Panc1 (cell line): Measurements from ENCODE around the gene HINFP. TPM values are rescaled to one million over a fixed set of nuclear protein-coding genes. Genes with fewer than 3 reads are reported as not detected.

Source experiments
- ATAC-seq: fragments of 200-7000 bp; cut with Tn5 transposase; 2 replicates; pipeline ENCODE4 v1.9.1; 2020; ENCODE audit warnings: mild to moderate bottlenecking, moderate library complexity
- BruUV-seq: library from RNA; stranded (reverse); fragments of 400-500 nt; replicated peaks from 2 replicates; lab custom pipeline; 2021; lab: Mats Ljungman, UMichigan
- CTCF ChIA-PET: fragments of 300-600 bp; sonication (Branson Sonifier 250); formaldehyde crosslinking; loops from one replicate; lab custom pipeline; 2022; ENCODE audit warnings: antibody characterized with exemption; lab: Charles Lee
- POLR2A ChIA-PET: fragments of 300-600 bp; sonication (Branson Sonifier 250); formaldehyde crosslinking; loops from one replicate; lab custom pipeline; 2022; ENCODE audit warnings: antibody characterized with exemption; lab: Charles Lee
- DNase-seq: peaks from one replicate; pipeline ENCODE4 v3.0.0-alpha.2; 2010; ENCODE audit warnings: low read depth, low spot score
- H3K27ac ChIP-seq: 2 replicates; pipeline ENCODE4 v1.5.1; 2011; ENCODE audit warnings: mild to moderate bottlenecking, low read length, inconsistent platforms
- H3K27me3 ChIP-seq: fragments of 200-500 bp; sonication (Bioruptor generic); 2 replicates; pipeline ENCODE4 v1.6.0; 2014; ENCODE audit warnings: low read length, inconsistent platforms; ENCODE audit not compliant: control insufficient read depth, insufficient read depth
- H3K36me3 ChIP-seq: fragments of 200-500 bp; sonication (Bioruptor generic); 2 replicates; pipeline ENCODE4 v1.5.1; 2014; ENCODE audit warnings: inconsistent platforms, mild to moderate bottlenecking, low read length, moderate library complexity; ENCODE audit not compliant: control insufficient read depth, insufficient read depth
- H3K4me1 ChIP-seq: 2 replicates; pipeline ENCODE4 v1.5.1; 2011; ENCODE audit warnings: inconsistent platforms, mild to moderate bottlenecking, low read length, moderate library complexity; ENCODE audit not compliant: control insufficient read depth, insufficient read depth
- H3K4me3 ChIP-seq, 2 experiments: 2 replicates each; pipeline ENCODE4 v1.5.1; 2011 to 2012; ENCODE audit warnings: low read depth in 2 of 2, low read length in 2 of 2, mild to moderate bottlenecking in 2 of 2, inconsistent platforms in 1 of 2, moderate library complexity in 1 of 2
- H3K9me3 ChIP-seq: fragments of 200-500 bp; sonication (Bioruptor generic); 2 replicates; pipeline ENCODE4 v1.5.1; 2014; ENCODE audit warnings: low read depth, mild to moderate bottlenecking, inconsistent platforms, low read length, moderate library complexity; ENCODE audit not compliant: control insufficient read depth, insufficient read depth
- POLR2AphosphoS5 ChIP-seq: IDR thresholded peaks from 2 replicates; pipeline ENCODE4 v1.6.1; 2012; ENCODE audit warnings: mild to moderate bottlenecking, low read depth, low read length, moderate library complexity
- SIN3A ChIP-seq: IDR thresholded peaks from 2 replicates; pipeline ENCODE4 v1.6.1; 2012; ENCODE audit warnings: low read depth, mild to moderate bottlenecking, low read length, moderate library complexity, borderline replicate concordance; ENCODE audit not compliant: insufficient read depth
- TCF7L2 ChIP-seq: IDR thresholded peaks from 2 replicates; pipeline ENCODE4 v1.6.1; 2011; ENCODE audit warnings: mild to moderate bottlenecking, low read depth, low read length, inconsistent platforms
- in situ Hi-C: cut with HindIII; loops from 2 replicates; pipeline ENCODE4 v1.10.0; 2016; ENCODE audit warnings: low sequenced_read_pairs, low pct_unique_long_range_greater_than_20kb
- intact Hi-C: fragments of 100-400 bp; cut with micrococcal nuclease; formaldehyde crosslinking; loops from one replicate; pipeline ENCODE4 v1.10.0; 2022; ENCODE audit not compliant: unreplicated experiment
- total RNA-seq: library from RNA; stranded (reverse); gene quantifications from one replicate; pipeline ENCODE4 v1.2.1, GENCODE V29; 2021; ENCODE audit not compliant: unreplicated experiment
- TF ChIP-seq, protein P1 (sequence below), 2 experiments: IDR thresholded peaks; 2 replicates each; pipeline ENCODE4 v1.6.1; 2011 to 2012; ENCODE audit warnings: low read depth in 2 of 2, control low read depth in 1 of 2, low read length in 1 of 2, mild to moderate bottlenecking in 1 of 2, moderate library complexity in 1 of 2; ENCODE audit not compliant: insufficient read depth in 1 of 2
- TF ChIP-seq, protein P2 (sequence below): fragments of 450-650 bp; IDR thresholded peaks from 2 replicates; pipeline ENCODE4 v1.5.1; 2017; ENCODE audit warnings: mild to moderate bottlenecking

The HINFP gene
- total RNA-seq, 1 experiment from 2014 or later = 52.7 TPM

DNA sequence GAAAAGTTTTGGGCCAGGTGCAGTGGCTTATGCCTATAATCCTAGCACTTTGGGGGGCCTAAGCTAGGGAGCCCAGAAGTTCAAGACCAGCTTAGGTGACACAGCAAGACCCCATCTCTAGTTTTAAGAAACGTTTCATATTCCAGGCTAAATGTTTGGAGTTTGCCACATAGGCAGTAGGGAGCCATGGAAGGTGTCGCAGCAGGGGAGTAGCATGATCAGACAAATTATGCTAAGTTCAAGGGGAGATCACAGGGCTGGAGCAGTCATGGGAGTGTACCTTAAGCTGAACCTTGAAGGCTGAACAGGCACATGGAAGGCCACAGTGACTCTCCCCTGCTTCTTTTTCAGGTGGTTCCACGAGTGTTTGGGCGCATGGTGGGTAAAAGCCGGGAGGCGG lies 58.0 kb downstream of the HINFP start:
- H3K27ac ChIP-seq = no peak overlapping the region
- TF ChIP-seq POLR2AphosphoS5 = no peak
- TF ChIP-seq, protein P1, sequence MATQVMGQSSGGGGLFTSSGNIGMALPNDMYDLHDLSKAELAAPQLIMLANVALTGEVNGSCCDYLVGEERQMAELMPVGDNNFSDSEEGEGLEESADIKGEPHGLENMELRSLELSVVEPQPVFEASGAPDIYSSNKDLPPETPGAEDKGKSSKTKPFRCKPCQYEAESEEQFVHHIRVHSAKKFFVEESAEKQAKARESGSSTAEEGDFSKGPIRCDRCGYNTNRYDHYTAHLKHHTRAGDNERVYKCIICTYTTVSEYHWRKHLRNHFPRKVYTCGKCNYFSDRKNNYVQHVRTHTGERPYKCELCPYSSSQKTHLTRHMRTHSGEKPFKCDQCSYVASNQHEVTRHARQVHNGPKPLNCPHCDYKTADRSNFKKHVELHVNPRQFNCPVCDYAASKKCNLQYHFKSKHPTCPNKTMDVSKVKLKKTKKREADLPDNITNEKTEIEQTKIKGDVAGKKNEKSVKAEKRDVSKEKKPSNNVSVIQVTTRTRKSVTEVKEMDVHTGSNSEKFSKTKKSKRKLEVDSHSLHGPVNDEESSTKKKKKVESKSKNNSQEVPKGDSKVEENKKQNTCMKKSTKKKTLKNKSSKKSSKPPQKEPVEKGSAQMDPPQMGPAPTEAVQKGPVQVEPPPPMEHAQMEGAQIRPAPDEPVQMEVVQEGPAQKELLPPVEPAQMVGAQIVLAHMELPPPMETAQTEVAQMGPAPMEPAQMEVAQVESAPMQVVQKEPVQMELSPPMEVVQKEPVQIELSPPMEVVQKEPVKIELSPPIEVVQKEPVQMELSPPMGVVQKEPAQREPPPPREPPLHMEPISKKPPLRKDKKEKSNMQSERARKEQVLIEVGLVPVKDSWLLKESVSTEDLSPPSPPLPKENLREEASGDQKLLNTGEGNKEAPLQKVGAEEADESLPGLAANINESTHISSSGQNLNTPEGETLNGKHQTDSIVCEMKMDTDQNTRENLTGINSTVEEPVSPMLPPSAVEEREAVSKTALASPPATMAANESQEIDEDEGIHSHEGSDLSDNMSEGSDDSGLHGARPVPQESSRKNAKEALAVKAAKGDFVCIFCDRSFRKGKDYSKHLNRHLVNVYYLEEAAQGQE (IDR thresholded peaks at IDR 0.05; ENCODE audit: insufficient read depth in 1 of 2, low read depth in 2 of 2, low read length in 1 of 2) = no peak
- TF ChIP-seq, protein P2, sequence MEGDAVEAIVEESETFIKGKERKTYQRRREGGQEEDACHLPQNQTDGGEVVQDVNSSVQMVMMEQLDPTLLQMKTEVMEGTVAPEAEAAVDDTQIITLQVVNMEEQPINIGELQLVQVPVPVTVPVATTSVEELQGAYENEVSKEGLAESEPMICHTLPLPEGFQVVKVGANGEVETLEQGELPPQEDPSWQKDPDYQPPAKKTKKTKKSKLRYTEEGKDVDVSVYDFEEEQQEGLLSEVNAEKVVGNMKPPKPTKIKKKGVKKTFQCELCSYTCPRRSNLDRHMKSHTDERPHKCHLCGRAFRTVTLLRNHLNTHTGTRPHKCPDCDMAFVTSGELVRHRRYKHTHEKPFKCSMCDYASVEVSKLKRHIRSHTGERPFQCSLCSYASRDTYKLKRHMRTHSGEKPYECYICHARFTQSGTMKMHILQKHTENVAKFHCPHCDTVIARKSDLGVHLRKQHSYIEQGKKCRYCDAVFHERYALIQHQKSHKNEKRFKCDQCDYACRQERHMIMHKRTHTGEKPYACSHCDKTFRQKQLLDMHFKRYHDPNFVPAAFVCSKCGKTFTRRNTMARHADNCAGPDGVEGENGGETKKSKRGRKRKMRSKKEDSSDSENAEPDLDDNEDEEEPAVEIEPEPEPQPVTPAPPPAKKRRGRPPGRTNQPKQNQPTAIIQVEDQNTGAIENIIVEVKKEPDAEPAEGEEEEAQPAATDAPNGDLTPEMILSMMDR = no peak
- TF ChIP-seq SIN3A = no peak
- no peak for TF ChIP-seq TCF7L2
- H3K9me3 ChIP-seq = no peaks in the 10 kb centered on the region
- intact Hi-C loops (no loop called here), in situ Hi-C loops (no loop called here)
- BruUV-seq = no TSS peak
- POLR2A ChIA-PET = no interaction called here
- H3K36me3 ChIP-seq = no peaks in the 10 kb centered on the region
- H3K27me3 ChIP-seq = no peaks in the 10 kb centered on the region
- no peak for DNase-seq
- ATAC-seq = no peak
- CTCF ChIA-PET = interaction anchor here (0.6 kb wide), 1 partner anchor 161 kb away, joined by 3 read pairs; the partner anchor contains the start of gene C1QTNF5
- no peaks in the 10 kb centered on the region for H3K4me1 ChIP-seq
- no peak overlapping the region for H3K4me3 ChIP-seq

DNA sequence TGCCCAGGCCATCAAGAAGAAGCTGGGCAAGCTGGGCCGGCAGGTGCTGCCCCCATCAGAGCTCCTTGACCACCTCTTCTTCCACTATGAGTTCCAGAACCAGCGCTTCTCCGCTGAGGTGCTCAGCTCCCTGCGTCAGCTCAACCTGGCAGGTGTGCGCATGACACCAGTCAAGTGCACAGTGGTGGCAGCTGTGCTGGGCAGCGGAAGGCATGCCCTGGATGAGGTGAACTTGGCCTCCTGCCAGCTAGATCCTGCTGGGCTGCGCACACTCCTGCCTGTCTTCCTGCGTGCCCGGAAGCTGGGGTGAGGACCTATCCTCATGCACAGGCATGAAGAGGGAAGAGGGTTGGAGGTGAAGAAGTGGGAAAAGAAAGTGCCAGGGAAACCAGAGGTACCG lies 58.6 kb downstream of the HINFP start:
- intact Hi-C loops = no loop called here
- TF ChIP-seq, protein P1 (IDR thresholded peaks at IDR 0.05; ENCODE audit: insufficient read depth in 1 of 2, low read depth in 2 of 2, low read length in 1 of 2) = no peak
- TF ChIP-seq TCF7L2 (no peak), POLR2AphosphoS5 (no peak), SIN3A (no peak)
- TF ChIP-seq, protein P2 = no peak
- H3K27ac ChIP-seq = no peak overlapping the region
- no peak overlapping the region for H3K4me3 ChIP-seq
- no peaks in the 10 kb centered on the region for H3K27me3 ChIP-seq
- in situ Hi-C loops = no loop called here
- no peaks in the 10 kb centered on the region for H3K4me1 ChIP-seq
- DNase-seq (no peak), ATAC-seq (no peak)
- BruUV-seq = no TSS peak
- no peaks in the 10 kb centered on the region for H3K9me3 ChIP-seq
- no peaks in the 10 kb centered on the region for H3K36me3 ChIP-seq
- ChIA-PET CTCF (interaction anchor here (0.6 kb wide), 1 partner anchor 161 kb away, joined by 3 read pairs; the partner anchor contains the start of gene C1QTNF5), POLR2A (no interaction called here)
